GM19397 (cell line): ENCODE results near the gene SRSF2.
"Not testable (repeated sequence)": the region's sequence is repeated elsewhere in the genome, so short reads cannot be mapped to it uniquely, and the experiment has no call there.

ENCODE experiments used
- ATAC-seq: cut with Tn5 transposase; IDR thresholded peaks from one replicate; pipeline ENCODE4 v1.9.1; 2021; ENCODE audit warnings: mild to moderate bottlenecking, moderate library complexity; ENCODE audit not compliant: unreplicated experiment

The SRSF2 gene

GRCh38 chr17:76737082-76737675, at the start of gene SRSF2:
Gene SRSF2 (minus strand): TSS chr17:76737331. CDS start chr17:76737160, 171 bp downstream.
- ATAC-seq: peak; percentile 62

- ATAC-seq: no peak
These were observed 47.8 kb upstream of the SRSF2 start for GRCh38 chr17:76784926-76785325.

GRCh38 chr17:76783146-76783545, 46.0 kb upstream of the SRSF2 start:
- no peak for ATAC-seq

GRCh38 chr17:76781056-76781982, 44.2 kb upstream of the SRSF2 start:
- no peak for ATAC-seq

GRCh38 chr17:76775021-76775600, 38.0 kb upstream of the SRSF2 start:
- no peak for ATAC-seq

GRCh38 chr17:76772842-76773525, 35.9 kb upstream of the SRSF2 start:
- ATAC-seq: no peak

- no peak for ATAC-seq
These were observed 21.4 kb upstream of the SRSF2 start for GRCh38 chr17:76758570-76758969.

GRCh38 chr17:76757256-76757655, 20.1 kb upstream of the SRSF2 start:
- ATAC-seq: no peak

- ATAC-seq: no peak
These were observed 18.2 kb upstream of the SRSF2 start for GRCh38 chr17:76755285-76755684.

GRCh38 chr17:76753061-76753961, 16.2 kb upstream of the SRSF2 start:
- ATAC-seq: no peak

- no peak for ATAC-seq
These were observed 14.9 kb upstream of the SRSF2 start for GRCh38 chr17:76752006-76752405.

- ATAC-seq: no peak
These were observed 14.4 kb upstream of the SRSF2 start for GRCh38 chr17:76751416-76751993.

- no peak for ATAC-seq
These were observed 11.5 kb upstream of the SRSF2 start for GRCh38 chr17:76748657-76749056.

- ATAC-seq: no peak
These were observed 10.7 kb upstream of the SRSF2 start for GRCh38 chr17:76747716-76748363.

- ATAC-seq: not testable (repeated sequence)
These were observed 8.7 kb upstream of the SRSF2 start for GRCh38 chr17:76745785-76746184.

GRCh38 chr17:76744747-76745146, 7.6 kb upstream of the SRSF2 start:
- ATAC-seq: no peak

- ATAC-seq: no peak
These were observed 5.8 kb upstream of the SRSF2 start for GRCh38 chr17:76742958-76743357.

GRCh38 chr17:76740329-76741118, 3.4 kb upstream of the SRSF2 start:
- no peak for ATAC-seq
